Left lung (tissue), 10 donors: ENCODE results near the gene AK8. TPM values are rescaled to one million over a fixed set of nuclear protein-coding genes. Genes with fewer than 3 reads are reported as not detected.

Source experiments
- ATAC-seq: fragments of 200-7000 bp; cut with Tn5 transposase; one replicate; pipeline ENCODE4 v1.9.1; 2020; ENCODE audit warnings: moderate library complexity
- DNase-seq, 4 donors: peaks; one replicate each; pipeline ENCODE4 v3.0.0-alpha.2; 2013 to 2020
- H3K27ac ChIP-seq, 2 donors: fragments of 200-600 bp; sonication (generic) in 1 of 2; one replicate each; pipeline versions ENCODE4 v1.5.0 to v1.8.0; 2020 to 2021
- H3K27me3 ChIP-seq, 2 donors: fragments of 200-600 bp; sonication (generic) in 1 of 2; one replicate each; pipeline versions ENCODE4 v1.5.0 to v1.8.0; 2020 to 2021
- H3K36me3 ChIP-seq, 2 donors: fragments of 200-600 bp; sonication (generic) in 1 of 2; one replicate each; pipeline versions ENCODE4 v1.5.0 to v1.8.0; 2020 to 2021
- H3K4me1 ChIP-seq, 2 donors: fragments of 200-600 bp; one replicate each; pipeline ENCODE4 v1.8.0; 2021
- H3K4me3 ChIP-seq, 2 donors: fragments of 200-600 bp; sonication (generic) in 1 of 2; one replicate each; pipeline versions ENCODE4 v1.5.0 to v1.8.0; 2020 to 2021; ENCODE audit warnings: mild to moderate bottlenecking in 1 of 2
- H3K9me3 ChIP-seq, 2 donors: fragments of 200-600 bp; sonication (generic) in 1 of 2; one replicate each; pipeline versions ENCODE4 v1.5.0 to v1.8.0; 2020 to 2021
- CTCF ChIP-seq, 2 donors: fragments of 200-600 bp; sonication (generic) in 1 of 2; IDR thresholded peaks; one replicate each; pipeline versions ENCODE4 v1.5.0 to v1.8.0; 2021; ENCODE audit warnings: antibody characterized with exemption in 2 of 2
- intact Hi-C, 2 donors: fragments of 100-400 bp; cut with DNase I; formaldehyde crosslinking; loops; one replicate each; pipeline versions ENCODE4 v1.11.2 to v1.14.2; 2022
- polyA plus RNA-seq, 6 donors: library from polyadenylated mRNA; unstranded; fragments of 120-200 nt; gene quantifications; one replicate each; pipeline ENCODE4 v1.2.1, GENCODE V29; 2013; ENCODE audit not compliant: insufficient read length in 6 of 6
- total RNA-seq, 2 donors: library from RNA; stranded (reverse); fragmentation: NEBNext Ultra II Directional; extraction: Animal tissue kit (Norgen Biotek cat#: 25700); gene quantifications; one replicate each; pipeline ENCODE4 v1.2.1, GENCODE V29; 2021
- donor health status: DM: no; HTN: yes; CAD: no.
- donor health status: DM: no; HTN: no; CAD: no.

Gene AK8
- total and polyA plus RNA-seq, 8 donors = 0.55 to 3.6 (median 2.4) TPM

GRCh38 chr9:132896906-132897305, 18.8 kb upstream of the AK8 start:
- intact Hi-C loops = no loop called here
- ATAC-seq = no peak
- peaks cover 0 to 90% of the 10 kb centered on the region in 2 donors for H3K36me3 ChIP-seq
- peak in 1 of 4 donors; percentile 26 for DNase-seq
- TF ChIP-seq CTCF (IDR thresholded peaks at IDR 0.05) = no peak
- no peaks in the 10 kb centered on the region for H3K27me3 ChIP-seq
- no peak overlapping the region for H3K4me3 ChIP-seq
- H3K9me3 ChIP-seq = no peaks in the 10 kb centered on the region
- peaks cover 12% of the 10 kb centered on the region in 2 donors for H3K4me1 ChIP-seq
- H3K27ac ChIP-seq = no peak overlapping the region

GRCh38 chr9:132896264-132896663, 18.2 kb upstream of the AK8 start:
- Histone ChIP-seq H3K9me3 (no peaks in the 10 kb centered on the region), H3K4me1 (peaks cover 12% of the 10 kb centered on the region in 2 donors), H3K36me3 (peaks cover 0 to 85% of the 10 kb centered on the region in 2 donors), H3K4me3 (no peak overlapping the region), H3K27ac (no peak overlapping the region), H3K27me3 (no peaks in the 10 kb centered on the region)
- intact Hi-C loops = no loop called here
- TF ChIP-seq CTCF (IDR thresholded peaks at IDR 0.05) = no peak
- peak; percentile 2 for ATAC-seq
- no peak for DNase-seq

GRCh38 chr9:132894862-132895835, 17.1 kb upstream of the AK8 start:
- H3K4me3 ChIP-seq = no peak overlapping the region
- no peaks in the 10 kb centered on the region for H3K9me3 ChIP-seq
- peak in 1 of 4 donors; percentile 65 for DNase-seq
- peak; percentile 79 for ATAC-seq
- H3K27me3 ChIP-seq = no peaks in the 10 kb centered on the region
- intact Hi-C loops = no loop called here
- TF ChIP-seq CTCF (IDR thresholded peaks at IDR 0.05) = no peak
- H3K4me1 ChIP-seq = peaks cover 12% of the 10 kb centered on the region in 2 donors
- peaks cover 0 to 74% of the 10 kb centered on the region in 2 donors for H3K36me3 ChIP-seq
- peak overlapping the region in 1 of 2 donors; percentile 39 for H3K27ac ChIP-seq

GRCh38 chr9:132894346-132894745, 16.3 kb upstream of the AK8 start:
- Histone ChIP-seq H3K9me3 (no peaks in the 10 kb centered on the region), H3K27ac (no peak overlapping the region), H3K4me3 (no peak overlapping the region), H3K36me3 (peaks cover 0 to 66% of the 10 kb centered on the region in 2 donors), H3K4me1 (peaks cover 12% of the 10 kb centered on the region in 2 donors), H3K27me3 (no peaks in the 10 kb centered on the region)
- no peak for TF ChIP-seq CTCF (IDR thresholded peaks at IDR 0.05)
- DNase-seq (peak in 2 of 4 donors; percentile 15 to 53), ATAC-seq (peak; percentile 83)
- intact Hi-C loops = no loop called here

- peak; percentile 71 for ATAC-seq
Observed at GRCh38 chr9:132892400-132892799, 14.3 kb upstream of the AK8 start.

More at GRCh38 chr9:132892400-132892799, 14.3 kb upstream of the AK8 start:
- no peak for TF ChIP-seq CTCF (IDR thresholded peaks at IDR 0.05)
- intact Hi-C loops = no loop called here
- peak in 1 of 4 donors; percentile 59 for DNase-seq
- Histone ChIP-seq H3K27me3 (no peaks in the 10 kb centered on the region), H3K36me3 (peaks cover 0 to 49% of the 10 kb centered on the region in 2 donors), H3K27ac (peak overlapping the region in 1 of 2 donors; percentile 23), H3K4me3 (no peak overlapping the region), H3K9me3 (no peaks in the 10 kb centered on the region), H3K4me1 (peaks cover 12% of the 10 kb centered on the region in 2 donors)
